T-helper 2 cell treated with Interferon-gamma antibody and Interleukin-4, amounts not matched to agents 100 ng/mL and 5 ng/mL, for 36 hours (primary cell): ENCODE data around the gene SLC66A3. TPM values are rescaled to one million over a fixed set of nuclear protein-coding genes. Genes with fewer than 3 reads are reported as not detected.

Experiments
- intact Hi-C: fragments of 100-400 bp; cut with micrococcal nuclease; formaldehyde crosslinking; loops from one replicate; pipeline ENCODE4 v1.15.1; 2023
- total RNA-seq: library from RNA; stranded (reverse); gene quantifications from 2 replicates; pipeline ENCODE4 v1.2.3, GENCODE V29; 2022

The SLC66A3 gene
- total RNA-seq, 1 donor from 2014 or later: 10.6 TPM

DNA sequence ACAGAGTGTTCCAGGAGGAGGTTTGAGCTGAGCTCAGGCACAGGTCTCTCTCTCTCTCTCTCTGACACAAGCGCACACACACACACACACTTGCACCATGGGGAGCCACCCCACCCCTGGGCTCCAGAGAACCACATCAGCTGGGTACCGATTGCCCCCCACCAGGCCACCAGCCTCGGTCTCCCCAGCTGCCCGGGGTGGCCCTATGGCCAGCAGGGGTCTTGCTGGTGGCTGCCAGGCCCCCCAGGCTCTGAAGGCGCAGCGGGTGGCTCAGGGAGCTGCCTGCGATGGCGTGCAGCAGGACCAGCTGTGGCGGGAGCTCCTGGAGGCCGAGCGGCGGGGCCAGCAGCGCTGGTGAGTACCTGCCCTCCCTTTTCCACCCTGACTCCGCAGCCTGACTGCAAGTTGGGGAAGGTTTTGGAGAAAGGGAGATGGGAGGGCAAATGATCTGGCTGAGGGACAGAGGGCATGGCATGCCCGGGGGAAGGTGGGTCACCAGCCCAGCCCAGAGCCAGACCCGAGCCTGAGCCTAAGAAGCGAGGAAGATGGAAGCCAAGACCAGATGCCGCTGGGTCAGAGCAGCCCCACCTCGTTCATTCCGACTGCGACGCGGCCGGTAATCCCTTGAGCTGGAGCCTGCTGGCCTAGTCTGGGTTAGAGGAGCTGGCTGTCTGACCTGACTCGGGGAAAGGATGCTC, 21.9 kb upstream of the SLC66A3 start:
- intact Hi-C loops: loop anchor here (2.0 to 5.0 kb wide), 2 partner anchors 209 to 549 kb away; partner anchors contain the start of gene ROCK2

GRCh38 chr2:11133936-11134320, 21.3 kb upstream of the SLC66A3 start:
- intact Hi-C loops: loop anchor here (2.0 to 5.0 kb wide), 2 partner anchors 208 to 549 kb away; partner anchors contain the start of gene ROCK2

- intact Hi-C loops: loop anchor here (5.0 kb wide), 1 partner anchor 208 kb away; the partner anchor contains the start of gene ROCK2
Measured at GRCh38 chr2:11134349-11134748, 20.9 kb upstream of the SLC66A3 start.

- intact Hi-C loops: no loop called here
Measured at GRCh38 chr2:11140492-11140891, 14.8 kb upstream of the SLC66A3 start.

GRCh38 chr2:11141319-11141718, 13.9 kb upstream of the SLC66A3 start:
- intact Hi-C loops: no loop called here

DNA sequence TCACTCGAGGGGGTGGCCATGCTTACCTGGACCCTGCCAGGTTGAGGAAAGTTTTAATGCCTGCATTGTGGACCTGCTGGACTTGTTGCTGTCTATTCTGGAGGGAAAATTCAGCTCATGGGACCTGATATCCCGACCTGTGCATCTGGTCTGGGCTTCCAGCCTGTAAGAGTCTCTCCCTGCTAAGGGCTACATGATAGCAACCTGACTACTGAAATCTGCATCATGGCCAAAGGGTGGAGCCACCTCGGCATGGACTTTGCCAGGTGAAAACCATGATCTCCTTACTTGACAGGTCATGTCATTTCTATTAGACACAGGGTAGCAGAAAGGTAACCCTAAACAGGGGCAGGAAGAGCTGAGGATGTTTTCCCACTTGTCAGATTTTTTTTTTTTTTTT, 12.9 kb upstream of the SLC66A3 start:
- intact Hi-C loops: no loop called here

GRCh38 chr2:11142987-11143386, 12.3 kb upstream of the SLC66A3 start:
- intact Hi-C loops: no loop called here

DNA sequence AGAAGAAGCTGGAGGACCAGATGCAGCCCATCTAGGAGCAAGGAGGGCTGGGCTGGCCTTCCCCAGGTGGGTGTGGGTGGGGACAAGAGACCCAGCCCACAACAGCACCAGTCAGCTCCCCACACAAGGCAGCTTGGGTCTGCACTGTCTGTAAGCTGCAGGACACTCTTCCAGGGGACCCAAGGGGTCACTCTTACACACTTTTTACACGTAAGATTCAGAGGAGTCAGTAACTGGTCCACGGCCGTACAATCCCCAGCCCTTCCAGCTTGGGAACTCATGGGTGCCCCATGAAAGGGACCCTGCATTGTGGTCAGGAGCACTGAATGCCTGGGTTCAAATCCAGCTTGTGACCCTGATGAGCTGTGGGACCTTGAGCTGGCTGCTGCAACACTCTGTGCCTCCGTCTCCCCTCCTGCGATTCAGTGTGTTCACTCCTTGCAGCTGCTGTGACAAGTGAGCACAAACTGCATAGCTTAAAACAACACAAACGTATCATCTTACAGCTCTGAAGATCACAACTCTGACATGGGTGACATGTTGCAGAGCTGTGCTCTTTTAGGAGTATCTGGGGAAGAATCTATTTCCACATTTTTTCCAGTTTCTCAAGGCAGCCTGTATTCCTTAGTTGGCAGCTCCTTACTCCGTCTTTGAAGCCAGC, 11.1 kb upstream of the SLC66A3 start:
- intact Hi-C loops: no loop called here

GRCh38 chr2:11144738-11145079, 10.6 kb upstream of the SLC66A3 start:
- intact Hi-C loops: no loop called here

DNA sequence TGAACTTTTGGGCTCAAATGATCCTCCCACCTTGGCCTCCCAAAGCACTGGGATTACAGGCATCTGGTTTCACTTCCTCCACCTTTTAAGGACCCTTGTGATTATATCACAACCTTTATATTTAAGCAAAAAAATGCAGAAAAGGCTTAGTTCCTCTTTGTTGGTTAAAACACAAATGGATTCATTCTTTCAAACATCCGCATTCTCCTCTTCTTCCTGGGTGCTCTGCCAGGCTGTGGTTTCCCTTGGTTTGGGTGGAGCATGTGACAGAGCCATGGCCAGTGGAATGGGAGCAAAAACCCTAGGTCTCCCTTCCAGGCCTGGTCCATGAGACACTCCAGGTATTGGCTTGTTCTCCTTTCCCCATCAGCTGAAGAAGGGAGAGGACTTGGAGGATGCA, 9.9 kb upstream of the SLC66A3 start:
- intact Hi-C loops: no loop called here

DNA sequence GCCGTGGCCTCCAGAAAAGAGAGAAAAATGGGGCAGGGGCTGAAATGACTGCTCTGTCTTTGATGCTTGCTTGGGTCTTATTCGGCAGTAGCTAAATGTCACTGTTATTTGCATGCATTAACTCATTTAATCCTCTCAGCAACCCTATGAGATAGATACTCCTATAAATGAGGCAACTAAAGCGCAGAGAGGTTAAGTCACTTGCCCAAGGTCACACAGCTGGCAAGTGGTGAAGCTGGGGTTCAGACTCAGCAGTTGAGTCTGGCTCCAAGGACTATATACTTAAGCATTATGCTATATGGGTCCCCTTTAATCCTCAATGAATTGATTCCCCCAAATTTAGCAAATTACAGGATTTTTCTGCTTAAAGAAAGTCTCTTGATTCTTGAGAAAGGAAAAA, 9.2 kb upstream of the SLC66A3 start:
- intact Hi-C loops: no loop called here

DNA sequence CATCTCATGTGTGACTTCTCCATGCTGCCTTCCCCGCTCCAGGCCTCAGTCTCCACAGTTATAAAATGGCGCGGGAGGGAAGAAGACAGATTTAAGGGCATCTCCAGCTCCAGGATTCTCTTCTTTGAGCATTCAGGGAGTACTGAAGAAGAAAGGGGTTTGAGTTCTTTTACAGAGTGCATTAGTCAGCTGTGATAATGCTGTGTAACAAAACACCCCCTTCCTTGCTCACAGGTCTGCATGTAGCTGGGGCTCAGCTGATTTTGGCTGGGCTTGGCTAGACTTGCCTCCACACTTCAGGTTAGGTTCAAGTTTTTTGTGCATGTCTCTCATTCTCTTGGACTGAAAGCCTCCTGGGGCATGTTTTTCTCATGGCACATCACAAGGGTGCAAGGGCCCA, 8.0 kb upstream of the SLC66A3 start:
- intact Hi-C loops: no loop called here

DNA sequence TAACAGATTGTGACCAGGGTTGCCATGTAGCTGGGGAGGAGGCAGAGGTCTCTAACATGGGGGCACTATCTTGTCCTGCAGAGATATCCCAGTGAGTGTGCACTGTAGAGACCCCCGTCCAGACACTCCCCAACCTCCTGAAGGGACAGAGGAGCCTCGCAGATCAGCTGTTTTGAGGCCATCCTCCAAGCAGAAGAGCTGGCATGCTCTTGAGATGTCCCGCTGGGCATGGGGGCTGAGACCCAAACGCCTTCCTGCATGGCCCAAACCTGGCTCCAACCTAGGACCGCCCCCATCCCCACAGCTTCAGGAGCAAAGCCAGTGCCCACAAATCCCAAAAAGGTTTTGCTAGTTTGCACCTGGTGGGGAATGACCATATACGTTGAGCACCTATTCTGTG, 2.7 kb upstream of the SLC66A3 start:
- intact Hi-C loops: loop anchor here (10.0 kb wide), 1 partner anchor 848 kb away; the partner anchor contains the start of gene HPCAL1

DNA sequence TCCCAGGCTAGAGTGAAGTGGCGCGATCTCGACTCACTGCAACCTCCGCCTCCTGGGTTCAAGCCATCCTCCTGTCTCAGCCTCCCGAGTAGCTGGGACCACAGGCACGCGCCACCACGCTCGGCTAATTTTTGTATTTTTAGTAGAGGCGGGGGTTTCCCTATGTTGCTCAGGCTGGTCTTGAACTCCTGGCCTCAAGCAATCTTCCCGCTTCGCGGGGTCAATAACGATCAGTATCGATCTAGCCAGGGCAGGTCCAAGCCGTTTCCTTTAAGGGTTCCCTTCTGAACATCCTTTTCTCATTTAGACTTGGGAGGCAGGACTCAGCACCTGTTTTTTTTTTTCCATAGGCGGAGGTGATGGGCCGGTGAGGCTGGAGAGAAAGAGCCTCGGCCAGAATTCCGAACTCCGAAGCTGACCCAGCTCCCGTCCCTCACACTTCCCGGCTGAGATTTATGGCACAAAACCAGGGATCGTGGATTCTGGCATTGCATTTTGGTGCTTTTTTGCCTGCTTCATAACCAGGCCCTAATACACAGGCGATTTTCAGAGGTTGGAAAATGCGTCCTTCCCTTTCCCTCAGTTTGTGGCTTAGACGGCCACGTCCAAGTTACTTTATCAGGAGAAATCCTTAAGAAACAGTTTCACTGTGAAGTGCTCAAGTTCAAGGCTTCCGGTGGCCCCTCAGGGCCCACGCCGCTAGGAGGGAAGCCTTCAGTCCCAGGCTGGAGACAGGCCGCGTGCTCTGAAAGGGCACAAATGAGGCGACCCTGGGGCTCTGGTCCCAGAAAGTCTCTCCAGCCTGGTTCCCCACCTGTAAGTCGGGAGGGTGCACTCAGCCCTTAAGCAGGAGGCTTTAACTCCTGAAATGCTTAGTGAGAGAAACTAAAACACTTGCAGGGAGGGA, 998 bp upstream of the SLC66A3 start:
- intact Hi-C loops: loop anchor here (2.0 to 10.0 kb wide), 3 partner anchors 49 to 849 kb away; partner anchors contain the start of gene HPCAL1

DNA sequence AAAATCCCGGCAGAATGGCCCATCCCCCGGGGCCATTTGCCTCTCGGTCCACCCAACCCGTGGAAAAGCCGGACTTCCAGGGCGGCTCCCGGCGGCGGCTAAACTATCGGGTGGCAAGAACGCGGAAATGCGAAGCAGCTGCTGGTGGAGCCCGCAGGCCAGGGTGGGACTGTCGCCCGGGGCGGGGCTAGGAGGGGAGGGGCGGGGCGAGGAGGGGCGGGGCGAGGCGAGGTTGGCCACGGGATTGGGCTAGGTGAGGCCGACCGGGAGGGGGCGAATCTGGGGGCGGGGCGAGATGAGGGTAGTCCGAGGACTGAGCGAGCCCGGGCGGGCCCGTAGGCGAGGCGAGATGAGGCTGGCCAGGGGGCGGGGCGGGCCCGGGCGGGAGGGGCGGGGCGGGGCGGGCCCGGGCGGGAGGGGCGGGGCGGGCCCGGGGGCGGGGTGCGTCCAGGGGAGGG, 315 bp upstream of the SLC66A3 start:
- intact Hi-C loops: loop anchor here (1.0 to 10.0 kb wide), 6 partner anchors 25 to 850 kb away; partner anchors contain the start of genes HPCAL1, LPIN1 and ROCK2

DNA sequence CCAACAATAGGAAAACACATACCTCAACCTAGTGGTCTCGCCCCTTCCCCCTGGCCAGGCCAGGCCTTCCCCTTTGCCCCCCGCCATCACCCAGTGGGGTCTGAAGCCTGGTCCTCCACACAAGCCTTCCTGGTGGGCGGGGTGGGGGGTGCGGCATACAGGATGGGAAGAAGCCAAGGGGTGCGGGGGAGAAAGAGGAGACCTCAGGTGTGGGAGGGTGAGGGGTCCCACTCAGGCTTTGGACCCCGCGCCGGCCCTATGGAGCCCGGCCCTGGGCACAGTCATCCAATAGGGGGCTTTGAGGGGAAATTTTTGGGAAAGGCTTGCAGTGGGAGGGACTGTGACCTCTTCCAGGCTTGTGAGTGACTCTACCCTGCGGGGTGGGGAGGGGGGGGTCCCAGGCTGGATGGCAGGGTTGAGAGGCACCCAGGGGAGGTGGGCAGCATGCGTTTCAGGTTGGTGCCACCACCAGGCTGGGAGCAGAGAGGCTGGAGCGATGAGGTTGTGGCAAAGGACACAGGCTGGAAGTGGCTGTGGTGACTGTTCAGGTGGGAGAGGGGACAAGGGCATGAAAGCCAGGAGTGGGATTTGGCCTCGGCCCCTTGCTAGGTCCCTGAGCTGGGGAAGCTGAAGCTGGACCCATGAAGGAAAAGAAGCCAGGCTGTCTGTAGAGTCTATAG, 1.3 kb downstream of the SLC66A3 start:
- intact Hi-C loops: loop anchor here (10.0 kb wide), 1 partner anchor 852 kb away; the partner anchor contains the start of gene HPCAL1

GRCh38 chr2:11157296-11157695, 2.0 kb downstream of the SLC66A3 start:
- intact Hi-C loops: loop anchor here (10.0 kb wide), 1 partner anchor 852 kb away; the partner anchor contains the start of gene HPCAL1

DNA sequence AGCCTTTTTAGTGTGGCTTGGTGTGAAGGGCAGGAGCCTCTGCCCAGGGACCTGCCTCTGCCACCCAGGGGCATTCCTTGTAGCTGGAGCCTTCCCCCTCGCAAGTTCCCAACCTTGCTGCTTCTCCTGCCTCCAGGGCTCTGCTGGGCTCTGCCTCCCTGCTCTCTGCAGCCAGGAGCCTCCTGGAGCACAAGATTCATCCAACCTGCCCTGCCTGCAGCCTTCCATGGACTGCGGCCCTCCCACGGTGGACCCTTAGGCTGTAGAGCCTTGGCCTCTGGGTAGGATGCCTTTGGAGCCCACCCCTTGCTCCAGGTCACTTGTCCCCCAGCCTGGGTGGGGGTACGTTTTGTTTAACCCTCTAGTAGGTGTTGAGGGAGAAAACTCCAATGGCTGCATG, 2.5 kb downstream of the SLC66A3 start:
- intact Hi-C loops: loop anchor here (10.0 kb wide), 1 partner anchor 853 kb away; the partner anchor contains the start of gene HPCAL1

- intact Hi-C loops: loop anchor here (10.0 kb wide), 1 partner anchor 854 kb away; the partner anchor contains the start of gene HPCAL1
Measured at GRCh38 chr2:11158916-11159573, 3.8 kb downstream of the SLC66A3 start.

GRCh38 chr2:11159574-11160170, 4.4 kb downstream of the SLC66A3 start:
- intact Hi-C loops: loop anchor here (10.0 kb wide), 1 partner anchor 855 kb away; the partner anchor contains the start of gene HPCAL1
